ENCODE measurements around the gene MBOAT1.

DNA sequence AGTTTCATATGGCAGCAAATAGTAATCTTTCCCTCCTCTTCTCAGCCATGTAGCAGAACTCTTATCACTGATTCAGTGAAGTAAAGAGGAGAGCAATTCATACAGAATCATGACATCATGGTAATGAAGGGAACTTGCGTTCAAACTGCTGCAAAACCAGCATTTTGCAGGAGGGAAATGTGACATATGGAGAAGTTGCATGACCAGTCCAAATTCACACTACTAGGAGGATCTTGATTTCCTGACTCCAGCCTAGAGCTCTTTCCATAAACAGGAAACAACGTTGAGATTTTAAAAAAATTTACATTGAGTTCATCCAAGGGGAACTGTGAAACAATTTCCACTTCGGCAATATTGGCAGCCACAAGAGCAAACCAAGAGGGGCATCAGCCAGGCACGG, 63.8 kb downstream of the MBOAT1 start:
- TF ChIP-seq, protein P1, sequence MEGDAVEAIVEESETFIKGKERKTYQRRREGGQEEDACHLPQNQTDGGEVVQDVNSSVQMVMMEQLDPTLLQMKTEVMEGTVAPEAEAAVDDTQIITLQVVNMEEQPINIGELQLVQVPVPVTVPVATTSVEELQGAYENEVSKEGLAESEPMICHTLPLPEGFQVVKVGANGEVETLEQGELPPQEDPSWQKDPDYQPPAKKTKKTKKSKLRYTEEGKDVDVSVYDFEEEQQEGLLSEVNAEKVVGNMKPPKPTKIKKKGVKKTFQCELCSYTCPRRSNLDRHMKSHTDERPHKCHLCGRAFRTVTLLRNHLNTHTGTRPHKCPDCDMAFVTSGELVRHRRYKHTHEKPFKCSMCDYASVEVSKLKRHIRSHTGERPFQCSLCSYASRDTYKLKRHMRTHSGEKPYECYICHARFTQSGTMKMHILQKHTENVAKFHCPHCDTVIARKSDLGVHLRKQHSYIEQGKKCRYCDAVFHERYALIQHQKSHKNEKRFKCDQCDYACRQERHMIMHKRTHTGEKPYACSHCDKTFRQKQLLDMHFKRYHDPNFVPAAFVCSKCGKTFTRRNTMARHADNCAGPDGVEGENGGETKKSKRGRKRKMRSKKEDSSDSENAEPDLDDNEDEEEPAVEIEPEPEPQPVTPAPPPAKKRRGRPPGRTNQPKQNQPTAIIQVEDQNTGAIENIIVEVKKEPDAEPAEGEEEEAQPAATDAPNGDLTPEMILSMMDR (IDR thresholded peaks at IDR 0.05), result no peak
- TF ChIP-seq POLR2A (IDR thresholded peaks at IDR 0.05), result no peak

Measured in uterus (tissue), 2 donors.